ENCODE data around the gene KCNQ1.

DNA sequence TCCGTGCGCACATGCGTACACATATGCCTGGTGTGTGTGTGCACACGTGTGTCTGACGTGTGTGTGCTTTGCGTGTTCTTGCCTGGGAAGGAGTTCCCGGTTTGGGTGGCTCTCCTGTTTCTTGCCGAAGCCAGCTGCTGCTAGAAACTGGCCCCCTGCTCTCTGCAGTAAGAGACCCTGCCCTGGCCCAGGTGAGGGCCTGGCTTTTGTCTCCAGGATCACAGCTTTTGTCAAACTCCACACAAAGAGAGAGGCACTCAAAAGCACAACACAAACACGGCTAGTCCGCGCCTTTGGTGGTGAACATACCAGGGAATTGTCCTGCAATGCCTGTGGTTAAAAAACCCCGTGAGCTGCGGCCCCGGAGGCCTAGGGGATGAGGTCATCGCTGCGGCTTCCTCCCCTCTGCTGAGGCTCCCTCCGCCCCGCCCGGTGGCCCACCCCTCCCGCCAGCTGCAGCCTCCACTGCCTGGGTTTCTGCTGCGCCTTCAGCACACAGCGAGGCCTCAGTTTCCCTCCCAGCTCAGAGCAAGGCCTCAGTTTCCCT is 88.9 kb downstream of the KCNQ1 start:
- TF ChIP-seq, protein P1, sequence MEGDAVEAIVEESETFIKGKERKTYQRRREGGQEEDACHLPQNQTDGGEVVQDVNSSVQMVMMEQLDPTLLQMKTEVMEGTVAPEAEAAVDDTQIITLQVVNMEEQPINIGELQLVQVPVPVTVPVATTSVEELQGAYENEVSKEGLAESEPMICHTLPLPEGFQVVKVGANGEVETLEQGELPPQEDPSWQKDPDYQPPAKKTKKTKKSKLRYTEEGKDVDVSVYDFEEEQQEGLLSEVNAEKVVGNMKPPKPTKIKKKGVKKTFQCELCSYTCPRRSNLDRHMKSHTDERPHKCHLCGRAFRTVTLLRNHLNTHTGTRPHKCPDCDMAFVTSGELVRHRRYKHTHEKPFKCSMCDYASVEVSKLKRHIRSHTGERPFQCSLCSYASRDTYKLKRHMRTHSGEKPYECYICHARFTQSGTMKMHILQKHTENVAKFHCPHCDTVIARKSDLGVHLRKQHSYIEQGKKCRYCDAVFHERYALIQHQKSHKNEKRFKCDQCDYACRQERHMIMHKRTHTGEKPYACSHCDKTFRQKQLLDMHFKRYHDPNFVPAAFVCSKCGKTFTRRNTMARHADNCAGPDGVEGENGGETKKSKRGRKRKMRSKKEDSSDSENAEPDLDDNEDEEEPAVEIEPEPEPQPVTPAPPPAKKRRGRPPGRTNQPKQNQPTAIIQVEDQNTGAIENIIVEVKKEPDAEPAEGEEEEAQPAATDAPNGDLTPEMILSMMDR (conservative IDR thresholded peaks at IDR 0.05; ENCODE audit: low read length): no peak
- no peak for TF ChIP-seq EZH2phosphoT487 (IDR thresholded peaks at IDR 0.05; ENCODE audit: borderline replicate concordance)

Data from Loucy (cell line).